ENCODE results near the gene FREM1. TPM values are rescaled to one million over a fixed set of nuclear protein-coding genes. Genes with fewer than 3 reads are reported as not detected.
A peak's percentile ranks its signal among the peaks of the same experiment; 100 is the strongest.

Gene FREM1
- polyA plus RNA-seq, 1 donor from 2014 or later = 2.3 TPM

- H3K79me2 ChIP-seq (replicated peaks; ENCODE audit: insufficient read depth, low read length) = no peaks in the 10 kb centered on the region
- H4K20me1 ChIP-seq (ENCODE audit: insufficient read depth) = no peaks in the 10 kb centered on the region
- no peak for TF ChIP-seq RAD21 (conservative IDR thresholded peaks at IDR 0.05)
- no peak for TF ChIP-seq REST (IDR thresholded peaks at IDR 0.05; ENCODE audit: borderline replicate concordance)
- no peak for TF ChIP-seq CTCF (IDR thresholded peaks at IDR 0.05; ENCODE audit: poor library complexity, severe bottlenecking)
- TF ChIP-seq TAF1 (IDR thresholded peaks at IDR 0.05; ENCODE audit: low read depth) = no peak
- no peak for TF ChIP-seq SMC3 (conservative IDR thresholded peaks at IDR 0.05; ENCODE audit: poor library complexity)
- no peak for TF ChIP-seq EZH2 (IDR thresholded peaks at IDR 0.05; ENCODE audit: borderline replicate concordance, insufficient read depth, low read length, poor library complexity, severe bottlenecking)
- TF ChIP-seq POLR2AphosphoS5 (IDR thresholded peaks at IDR 0.05) = no peak
- TF ChIP-seq MXI1 (conservative IDR thresholded peaks at IDR 0.05; ENCODE audit: poor library complexity, severe bottlenecking) = no peak
- no peak for TF ChIP-seq EP300 (conservative IDR thresholded peaks at IDR 0.05; ENCODE audit: poor library complexity, severe bottlenecking)
- H2AFZ ChIP-seq (ENCODE audit: low read depth, low read length) = no peak overlapping the region
- H3K9ac ChIP-seq (ENCODE audit: low read length) = no peak overlapping the region
- H3K27ac ChIP-seq (ENCODE audit: low read length) = no peak overlapping the region
- no peaks in the 10 kb centered on the region for H3K27me3 ChIP-seq (ENCODE audit: insufficient read depth, low read depth, low read length)
- no peaks in the 10 kb centered on the region for H3K9me3 ChIP-seq (ENCODE audit: low read length)
- H3K4me3 ChIP-seq (ENCODE audit: low read length) = no peak overlapping the region
- no peak overlapping the region for H3K4me2 ChIP-seq (ENCODE audit: low read length)
- no peaks in the 10 kb centered on the region for H3K36me3 ChIP-seq (ENCODE audit: insufficient read depth, low read length)
- no peaks in the 10 kb centered on the region for H3K9me2 ChIP-seq (ENCODE audit: insufficient read depth, low read length)
- H3F3A ChIP-seq (ENCODE audit: insufficient read depth, low read length, poor library complexity, severe bottlenecking) = no peaks in the 10 kb centered on the region
Observed at GRCh38 chr9:14849296-14849695, 60.9 kb downstream of the FREM1 start.

- H3K4me3 ChIP-seq (ENCODE audit: low read length) = no peak overlapping the region
- no peaks in the 10 kb centered on the region for H3K36me3 ChIP-seq (ENCODE audit: insufficient read depth, low read length)
- H3K9ac ChIP-seq (ENCODE audit: low read length) = no peak overlapping the region
- no peak overlapping the region for H2AFZ ChIP-seq (ENCODE audit: low read depth, low read length)
- no peaks in the 10 kb centered on the region for H3K9me2 ChIP-seq (ENCODE audit: insufficient read depth, low read length)
- H3K4me2 ChIP-seq (ENCODE audit: low read length) = no peak overlapping the region
- H3K27me3 ChIP-seq (ENCODE audit: insufficient read depth, low read depth, low read length) = no peaks in the 10 kb centered on the region
- TF ChIP-seq EP300 (conservative IDR thresholded peaks at IDR 0.05; ENCODE audit: poor library complexity, severe bottlenecking) = no peak
- TF ChIP-seq REST (IDR thresholded peaks at IDR 0.05; ENCODE audit: borderline replicate concordance) = no peak
- peak; percentile 18 for TF ChIP-seq CTCF (IDR thresholded peaks at IDR 0.05; ENCODE audit: poor library complexity, severe bottlenecking)
- TF ChIP-seq POLR2AphosphoS5 (IDR thresholded peaks at IDR 0.05) = no peak
- no peaks in the 10 kb centered on the region for H3K9me3 ChIP-seq (ENCODE audit: low read length)
- no peak overlapping the region for H3K27ac ChIP-seq (ENCODE audit: low read length)
- H4K20me1 ChIP-seq (ENCODE audit: insufficient read depth) = no peaks in the 10 kb centered on the region
- H3K79me2 ChIP-seq (replicated peaks; ENCODE audit: insufficient read depth, low read length) = no peaks in the 10 kb centered on the region
- no peaks in the 10 kb centered on the region for H3F3A ChIP-seq (ENCODE audit: insufficient read depth, low read length, poor library complexity, severe bottlenecking)
Observed at GRCh38 chr9:14846871-14847311, 63.3 kb downstream of the FREM1 start.

Measured in neural cell (in vitro differentiated cells).